ENCODE data around the gene TBL1X. TPM values are rescaled to one million over a fixed set of nuclear protein-coding genes. Genes with fewer than 3 reads are reported as not detected.

Gene TBL1X
- polyA plus RNA-seq, 3 donors = 12.5 to 19.5 (median 13.8) TPM

DNA sequence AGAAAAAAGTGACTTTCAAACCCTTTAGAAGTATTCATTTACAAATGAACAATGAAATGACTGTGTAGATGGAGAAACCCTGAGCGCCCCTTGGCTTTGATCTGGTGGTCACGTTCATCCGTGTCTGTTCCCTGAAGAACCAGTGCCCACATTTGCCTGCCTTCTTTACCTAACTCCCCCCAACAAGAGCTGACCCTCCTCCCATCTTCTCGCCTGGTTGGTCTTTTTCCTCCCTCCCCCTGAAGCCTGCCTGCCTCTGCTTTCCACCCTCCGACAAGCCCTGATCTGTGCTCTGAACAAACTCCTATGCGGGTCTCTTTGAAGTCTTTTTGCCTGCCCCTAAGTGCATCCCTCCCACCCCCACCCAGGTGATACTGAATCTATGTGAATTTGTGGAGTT lies 18.5 kb downstream of the TBL1X start:
- Histone ChIP-seq H4K20me1 (ENCODE audit: insufficient read depth, low read length) (peaks cover 100% of the 10 kb centered on the region), H2AFZ (ENCODE audit: insufficient read depth, low read depth, low read length, poor library complexity, severe bottlenecking) (no peak overlapping the region), H3K4me2 (replicated peaks; ENCODE audit: extremely low read depth, low read length, poor library complexity, severe bottlenecking) (no peak overlapping the region), H3K9ac (ENCODE audit: insufficient read depth, low read length, poor library complexity, severe bottlenecking) (no peak overlapping the region), H3K27ac (ENCODE audit: low read depth in 1 of 2, low read length in 2 of 2) (no peak overlapping the region), H3K4me1 (ENCODE audit: control insufficient read depth in 1 of 2, insufficient read depth in 2 of 2, low read length in 2 of 2) (peaks cover 0 to 8% of the 10 kb centered on the region in 2 donors), H3K79me2 (ENCODE audit: insufficient read depth, low read length) (peaks cover 37% of the 10 kb centered on the region), H3K27me3 (ENCODE audit: control insufficient read depth in 2 of 2, insufficient read depth in 2 of 2, low read length in 2 of 2) (peaks cover 0 to 21% of the 10 kb centered on the region in 2 donors), H3K4me3 (replicated peaks in 1 of 3; ENCODE audit: low read depth in 2 of 3, low read length in 3 of 3) (no peak overlapping the region), H3K9me3 (replicated peaks in 1 of 2; ENCODE audit: control insufficient read depth in 1 of 2, insufficient read depth in 1 of 2, low read length in 2 of 2) (no peaks in the 10 kb centered on the region), H3K36me3 (replicated peaks in 1 of 2; ENCODE audit: control insufficient read depth in 1 of 2, insufficient read depth in 2 of 2, low read length in 2 of 2) (peaks cover 0 to 14% of the 10 kb centered on the region in 2 donors)
- Mint-ChIP-seq H3K9me3 (peaks cover 0 to 6% (median 0%) of the 10 kb centered on the region in 7 donors), H3K27me3 (ENCODE audit: low read depth in 3 of 3) (peaks cover 0 to 39% (median 1%) of the 10 kb centered on the region in 3 donors), H3K4me1 (peaks cover 23% of the 10 kb centered on the region), H3K36me3 (peaks cover 31 to 34% of the 10 kb centered on the region in 2 donors), H3K27ac (peak overlapping the region in 1 of 7 donors; percentile 28), H3K4me3 (no peak overlapping the region)
- intact Hi-C loops (cut with micrococcal nuclease) = no loop called here
- WGBS (ENCODE audit: insufficient coverage) = no CpG with 5 or more reads among the region's 6 CpGs
- TF ChIP-seq CTCF (IDR thresholded peaks at IDR 0.05) = no peak
- DNase-seq = no peak

GRCh38 chrX:9486786-9487387 lies 22.0 kb downstream of the TBL1X start:
- no CpG with 5 or more reads among the region's 3 CpGs for WGBS (ENCODE audit: insufficient coverage)
- Histone ChIP-seq H3K4me3 (replicated peaks in 1 of 3; ENCODE audit: low read depth in 2 of 3, low read length in 3 of 3) (no peak overlapping the region), H3K27ac (ENCODE audit: low read depth in 1 of 2, low read length in 2 of 2) (no peak overlapping the region), H2AFZ (ENCODE audit: insufficient read depth, low read depth, low read length, poor library complexity, severe bottlenecking) (no peak overlapping the region), H3K36me3 (replicated peaks in 1 of 2; ENCODE audit: control insufficient read depth in 1 of 2, insufficient read depth in 2 of 2, low read length in 2 of 2) (peaks cover 0 to 14% of the 10 kb centered on the region in 2 donors), H3K9me3 (replicated peaks in 1 of 2; ENCODE audit: control insufficient read depth in 1 of 2, insufficient read depth in 1 of 2, low read length in 2 of 2) (no peaks in the 10 kb centered on the region), H3K9ac (ENCODE audit: insufficient read depth, low read length, poor library complexity, severe bottlenecking) (no peak overlapping the region), H3K4me2 (replicated peaks; ENCODE audit: extremely low read depth, low read length, poor library complexity, severe bottlenecking) (no peak overlapping the region), H3K4me1 (ENCODE audit: control insufficient read depth in 1 of 2, insufficient read depth in 2 of 2, low read length in 2 of 2) (peaks cover 0 to 8% of the 10 kb centered on the region in 2 donors), H4K20me1 (ENCODE audit: insufficient read depth, low read length) (peaks cover 100% of the 10 kb centered on the region), H3K27me3 (ENCODE audit: control insufficient read depth in 2 of 2, insufficient read depth in 2 of 2, low read length in 2 of 2) (peaks cover 0 to 15% of the 10 kb centered on the region in 2 donors), H3K79me2 (ENCODE audit: insufficient read depth, low read length) (peaks cover 36% of the 10 kb centered on the region)
- Mint-ChIP-seq H3K9me3 (peaks cover 0 to 9% (median 3%) of the 10 kb centered on the region in 7 donors), H3K36me3 (peaks cover 29 to 30% of the 10 kb centered on the region in 2 donors), H3K27me3 (ENCODE audit: low read depth in 3 of 3) (peaks cover 0 to 31% (median 1%) of the 10 kb centered on the region in 3 donors), H3K4me3 (no peak overlapping the region), H3K4me1 (peaks cover 33% of the 10 kb centered on the region), H3K27ac (no peak overlapping the region)
- TF ChIP-seq CTCF (IDR thresholded peaks at IDR 0.05) = no peak
- intact Hi-C loops (cut with micrococcal nuclease) = no loop called here
- DNase-seq = peak in 1 of 3 donors; percentile 45
